GM19438 (cell line): ENCODE measurements around the gene FOXP2.

ENCODE experiments used
- ATAC-seq: cut with Tn5 transposase; IDR thresholded peaks from one replicate; pipeline ENCODE4 v1.9.1; 2021; ENCODE audit warnings: low read depth; ENCODE audit not compliant: unreplicated experiment

Gene FOXP2

GRCh38 chr7:114700247-114700928, 285.8 kb downstream of the FOXP2 start:
- no peak for ATAC-seq

- ATAC-seq, result no peak
Observed at GRCh38 chr7:114703677-114704076, 289.1 kb downstream of the FOXP2 start.

GRCh38 chr7:114708646-114709045, 294.0 kb downstream of the FOXP2 start:
- no peak for ATAC-seq

GRCh38 chr7:114710499-114710898, 295.9 kb downstream of the FOXP2 start:
- ATAC-seq, result no peak

GRCh38 chr7:114711241-114711640, 296.6 kb downstream of the FOXP2 start:
- no peak for ATAC-seq

GRCh38 chr7:114715907-114716306, 301.3 kb downstream of the FOXP2 start:
- ATAC-seq, result no peak

- ATAC-seq, result no peak
Observed at GRCh38 chr7:114718861-114719260, 304.2 kb downstream of the FOXP2 start.

- no peak for ATAC-seq
Observed at GRCh38 chr7:114720725-114721124, 306.1 kb downstream of the FOXP2 start.

GRCh38 chr7:114722562-114722961, 307.9 kb downstream of the FOXP2 start:
- ATAC-seq, result no peak

GRCh38 chr7:114723308-114723707, 308.7 kb downstream of the FOXP2 start:
- ATAC-seq, result no peak

- no peak for ATAC-seq
Observed at GRCh38 chr7:114740095-114740494, 325.5 kb downstream of the FOXP2 start.

GRCh38 chr7:114740941-114741340, 326.3 kb downstream of the FOXP2 start:
- ATAC-seq, result no peak

- ATAC-seq, result no peak
Observed at GRCh38 chr7:114741911-114742310, 327.3 kb downstream of the FOXP2 start.
